ENCODE data around the gene APBA2.

APBA2 gene

DNA sequence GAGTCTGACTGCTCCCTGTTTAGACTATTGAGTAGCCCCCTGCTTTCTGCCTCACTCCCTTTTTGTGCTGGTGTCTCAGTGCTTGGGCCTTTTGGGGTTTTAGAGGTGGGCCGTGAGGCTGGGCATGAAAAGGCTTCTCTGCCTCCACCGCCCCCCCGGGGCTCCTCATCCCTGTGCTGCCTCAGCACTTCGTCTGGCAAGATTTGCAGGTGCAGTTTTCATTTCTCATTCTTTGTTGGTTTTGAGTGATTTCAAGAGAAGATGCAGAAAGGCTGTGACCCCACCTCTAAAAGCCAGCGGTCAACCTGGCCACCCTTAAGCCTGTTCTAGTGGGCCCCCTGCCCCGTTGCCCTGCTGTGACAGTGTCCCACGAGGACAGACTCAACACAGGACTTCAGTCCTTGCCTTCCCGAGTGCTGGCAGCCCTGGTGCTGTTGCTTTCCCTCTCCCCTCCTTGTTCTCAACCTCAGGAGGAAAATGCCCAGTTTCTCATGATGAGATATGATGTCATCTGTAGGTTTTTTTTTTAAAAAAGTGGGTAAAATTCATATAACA lies 38.0 kb downstream of the APBA2 start:
- Histone ChIP-seq H3K4me3 (ENCODE audit: low read length) (no peak overlapping the region), H3K27me3 (ENCODE audit: control insufficient read depth, insufficient read depth, low read length) (no peaks in the 10 kb centered on the region), H3K9me3 (ENCODE audit: control insufficient read depth, low read length) (no peaks in the 10 kb centered on the region), H3K9ac (ENCODE audit: low read length) (no peak overlapping the region), H3K36me3 (ENCODE audit: control insufficient read depth, insufficient read depth, low read length) (no peaks in the 10 kb centered on the region), H3K4me1 (ENCODE audit: control insufficient read depth, insufficient read depth, low read length) (no peaks in the 10 kb centered on the region)

DNA sequence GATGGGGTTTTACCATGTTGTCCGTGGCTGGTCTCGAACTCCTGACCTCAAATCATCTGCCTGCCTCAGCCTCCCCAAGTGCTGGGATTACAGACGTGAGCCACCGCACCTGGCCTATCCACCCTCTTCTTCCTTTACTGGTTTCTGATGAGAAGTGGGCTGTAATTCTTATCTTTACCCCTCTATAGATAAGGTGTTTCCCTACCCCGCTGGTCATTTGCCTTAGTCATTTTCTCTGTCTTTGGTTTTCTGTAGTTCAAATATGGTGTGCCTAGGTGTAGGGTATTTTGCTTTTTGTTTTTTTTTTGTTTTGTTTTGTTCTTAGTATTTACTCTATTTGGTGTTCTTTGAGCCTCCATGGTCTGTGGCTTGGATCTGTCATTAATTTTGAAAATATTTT lies 41.3 kb downstream of the APBA2 start:
- H3K4me3 ChIP-seq (ENCODE audit: low read length): no peak overlapping the region
- H3K9ac ChIP-seq (ENCODE audit: low read length): no peak overlapping the region
- no peaks in the 10 kb centered on the region for H3K4me1 ChIP-seq (ENCODE audit: control insufficient read depth, insufficient read depth, low read length)
- no peaks in the 10 kb centered on the region for H3K9me3 ChIP-seq (ENCODE audit: control insufficient read depth, low read length)
- H3K36me3 ChIP-seq (ENCODE audit: control insufficient read depth, insufficient read depth, low read length): no peaks in the 10 kb centered on the region
- no peaks in the 10 kb centered on the region for H3K27me3 ChIP-seq (ENCODE audit: control insufficient read depth, insufficient read depth, low read length)

DNA sequence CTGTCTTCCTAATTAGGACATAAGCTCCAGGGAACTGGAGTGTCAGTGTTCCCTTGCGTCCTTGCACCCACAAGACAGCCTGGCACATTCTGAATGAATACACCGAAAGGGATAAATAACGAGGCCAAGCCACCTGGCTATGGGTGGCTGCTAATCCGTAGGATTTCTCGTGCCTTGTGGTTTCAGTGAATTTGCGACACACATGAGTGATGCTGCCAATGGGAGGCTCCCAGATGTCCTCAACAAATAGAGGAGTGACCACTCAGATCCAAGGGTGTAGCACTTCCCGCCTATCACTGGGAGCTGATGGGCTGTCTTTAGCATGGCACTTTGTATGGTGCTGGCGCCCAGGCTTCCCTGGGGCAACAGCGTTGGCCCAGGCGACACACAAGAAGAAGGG lies 43.4 kb downstream of the APBA2 start:
- H3K27me3 ChIP-seq (ENCODE audit: control insufficient read depth, insufficient read depth, low read length): no peaks in the 10 kb centered on the region
- no peak overlapping the region for H3K4me3 ChIP-seq (ENCODE audit: low read length)
- H3K4me1 ChIP-seq (ENCODE audit: control insufficient read depth, insufficient read depth, low read length): no peaks in the 10 kb centered on the region
- H3K9ac ChIP-seq (ENCODE audit: low read length): no peak overlapping the region
- H3K9me3 ChIP-seq (ENCODE audit: control insufficient read depth, low read length): no peaks in the 10 kb centered on the region
- no peaks in the 10 kb centered on the region for H3K36me3 ChIP-seq (ENCODE audit: control insufficient read depth, insufficient read depth, low read length)

DNA sequence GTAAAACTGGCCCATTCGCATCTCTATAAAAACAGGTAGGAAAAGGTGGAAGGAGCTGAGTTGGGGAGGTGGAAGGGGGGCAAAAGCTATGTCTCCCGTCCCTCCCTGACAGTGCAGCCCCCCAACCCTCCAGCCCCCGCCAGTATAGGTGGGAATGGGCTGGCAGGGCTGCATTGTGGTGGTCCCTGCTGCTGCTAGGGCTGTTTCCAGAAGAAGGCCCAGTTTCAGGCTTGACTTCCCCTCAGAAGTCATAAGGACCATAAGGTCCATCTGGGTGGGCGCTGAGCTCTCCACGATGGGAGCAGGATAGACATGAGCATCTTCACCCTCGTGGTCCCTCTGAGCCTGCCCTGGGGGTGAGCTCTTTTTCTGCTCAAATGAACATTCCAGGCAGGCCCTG lies 44.2 kb downstream of the APBA2 start:
- H3K4me1 ChIP-seq (ENCODE audit: control insufficient read depth, insufficient read depth, low read length): no peaks in the 10 kb centered on the region
- H3K4me3 ChIP-seq (ENCODE audit: low read length): no peak overlapping the region
- no peaks in the 10 kb centered on the region for H3K9me3 ChIP-seq (ENCODE audit: control insufficient read depth, low read length)
- H3K36me3 ChIP-seq (ENCODE audit: control insufficient read depth, insufficient read depth, low read length): no peaks in the 10 kb centered on the region
- H3K27me3 ChIP-seq (ENCODE audit: control insufficient read depth, insufficient read depth, low read length): no peaks in the 10 kb centered on the region
- H3K9ac ChIP-seq (ENCODE audit: low read length): no peak overlapping the region

DNA sequence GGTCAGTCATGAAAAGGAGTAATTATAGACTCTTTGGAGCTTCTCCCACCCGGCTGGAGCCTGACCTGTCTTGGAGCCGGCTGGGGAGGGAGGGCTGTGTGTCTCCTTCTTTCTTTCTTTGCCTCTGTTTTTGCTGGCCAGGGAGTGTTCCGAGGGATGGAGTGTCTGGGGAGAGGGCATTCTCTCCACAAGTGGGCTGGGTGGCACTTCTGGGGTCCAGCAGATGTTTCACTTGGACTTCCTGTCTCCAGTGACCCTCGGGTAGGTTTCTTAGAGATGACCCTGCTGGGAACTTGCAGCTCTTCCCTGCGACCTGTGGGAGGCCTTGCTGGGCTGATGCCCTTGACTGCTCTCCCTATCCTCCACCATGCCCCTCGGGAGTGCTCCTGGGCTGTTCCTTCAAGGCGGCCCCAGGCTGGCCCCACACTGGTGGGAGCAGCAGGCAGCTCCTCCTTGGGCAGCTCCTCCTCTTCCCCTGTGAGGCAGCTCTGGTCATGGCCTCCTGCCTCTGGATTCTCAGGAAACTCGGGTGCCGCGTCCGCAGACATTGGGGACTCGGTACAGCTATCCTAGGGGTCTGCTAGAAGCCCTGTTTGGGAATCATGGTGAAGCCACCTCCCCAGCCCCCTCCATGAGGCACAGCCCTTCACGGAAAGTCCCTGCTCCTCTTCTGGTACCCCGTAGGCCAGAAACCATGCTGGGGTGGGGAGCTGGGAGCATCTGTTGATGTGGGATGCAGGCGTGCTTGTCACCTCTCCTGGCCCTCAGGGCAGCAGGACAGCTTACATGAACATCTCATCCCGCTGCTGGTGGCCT lies 44.9 kb downstream of the APBA2 start:
- Histone ChIP-seq H3K9ac (ENCODE audit: low read length) (no peak overlapping the region), H3K4me3 (ENCODE audit: low read length) (no peak overlapping the region), H3K4me1 (ENCODE audit: control insufficient read depth, insufficient read depth, low read length) (no peaks in the 10 kb centered on the region), H3K9me3 (ENCODE audit: control insufficient read depth, low read length) (no peaks in the 10 kb centered on the region), H3K36me3 (ENCODE audit: control insufficient read depth, insufficient read depth, low read length) (no peaks in the 10 kb centered on the region), H3K27me3 (ENCODE audit: control insufficient read depth, insufficient read depth, low read length) (no peaks in the 10 kb centered on the region)

DNA sequence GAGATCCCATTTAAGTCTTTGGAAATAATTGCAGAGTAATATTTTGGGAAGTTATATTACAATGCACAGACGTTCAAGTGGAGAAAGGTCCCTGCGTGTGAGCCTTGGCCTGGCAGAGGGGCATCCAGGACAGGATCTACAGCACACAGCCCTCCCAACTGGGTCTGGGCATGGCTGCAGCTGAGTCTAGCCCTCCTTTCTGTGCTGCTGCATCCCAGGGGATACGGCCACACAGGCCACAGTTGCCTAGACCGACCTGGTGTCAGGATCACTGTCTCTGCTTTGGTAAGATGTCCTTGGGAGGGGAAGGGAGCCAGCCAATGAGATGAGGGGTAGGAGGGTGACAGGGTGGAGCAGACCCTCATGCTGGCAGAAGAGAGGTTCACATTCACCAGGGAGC lies 46.1 kb downstream of the APBA2 start:
- no peaks in the 10 kb centered on the region for H3K9me3 ChIP-seq (ENCODE audit: control insufficient read depth, low read length)

DNA sequence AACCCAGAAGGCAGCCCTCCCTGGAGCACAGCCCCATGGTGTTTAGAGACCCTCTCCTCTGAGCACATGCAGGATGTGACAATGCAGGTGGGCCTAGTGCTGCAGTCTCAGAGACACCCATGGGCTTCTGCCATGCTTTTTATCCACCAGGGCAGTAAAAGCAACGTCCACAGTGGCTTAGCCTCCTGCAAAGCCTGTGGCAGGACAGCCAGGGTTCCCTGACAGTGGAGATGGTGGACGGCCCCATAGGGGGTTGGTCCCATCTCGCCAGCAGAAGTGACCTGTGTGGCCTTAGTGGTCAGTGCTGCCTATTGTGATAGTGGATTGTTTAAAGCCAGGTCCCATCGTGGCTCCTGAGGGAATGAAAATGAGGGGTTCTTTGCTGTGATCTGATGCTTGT lies 46.6 kb downstream of the APBA2 start:
- H3K27me3 ChIP-seq (ENCODE audit: control insufficient read depth, insufficient read depth, low read length): no peaks in the 10 kb centered on the region
- H3K36me3 ChIP-seq (ENCODE audit: control insufficient read depth, insufficient read depth, low read length): no peaks in the 10 kb centered on the region
- no peaks in the 10 kb centered on the region for H3K4me1 ChIP-seq (ENCODE audit: control insufficient read depth, insufficient read depth, low read length)
- H3K9me3 ChIP-seq (ENCODE audit: control insufficient read depth, low read length): no peaks in the 10 kb centered on the region
- H3K4me3 ChIP-seq (ENCODE audit: low read length): no peak overlapping the region
- H3K9ac ChIP-seq (ENCODE audit: low read length): no peak overlapping the region

More for the DNA sequence above, 46.1 kb downstream of the APBA2 start:
- Histone ChIP-seq H3K9ac (ENCODE audit: low read length) (no peak overlapping the region), H3K36me3 (ENCODE audit: control insufficient read depth, insufficient read depth, low read length) (no peaks in the 10 kb centered on the region), H3K4me1 (ENCODE audit: control insufficient read depth, insufficient read depth, low read length) (no peaks in the 10 kb centered on the region), H3K4me3 (ENCODE audit: low read length) (no peak overlapping the region), H3K27me3 (ENCODE audit: control insufficient read depth, insufficient read depth, low read length) (no peaks in the 10 kb centered on the region)

DNA sequence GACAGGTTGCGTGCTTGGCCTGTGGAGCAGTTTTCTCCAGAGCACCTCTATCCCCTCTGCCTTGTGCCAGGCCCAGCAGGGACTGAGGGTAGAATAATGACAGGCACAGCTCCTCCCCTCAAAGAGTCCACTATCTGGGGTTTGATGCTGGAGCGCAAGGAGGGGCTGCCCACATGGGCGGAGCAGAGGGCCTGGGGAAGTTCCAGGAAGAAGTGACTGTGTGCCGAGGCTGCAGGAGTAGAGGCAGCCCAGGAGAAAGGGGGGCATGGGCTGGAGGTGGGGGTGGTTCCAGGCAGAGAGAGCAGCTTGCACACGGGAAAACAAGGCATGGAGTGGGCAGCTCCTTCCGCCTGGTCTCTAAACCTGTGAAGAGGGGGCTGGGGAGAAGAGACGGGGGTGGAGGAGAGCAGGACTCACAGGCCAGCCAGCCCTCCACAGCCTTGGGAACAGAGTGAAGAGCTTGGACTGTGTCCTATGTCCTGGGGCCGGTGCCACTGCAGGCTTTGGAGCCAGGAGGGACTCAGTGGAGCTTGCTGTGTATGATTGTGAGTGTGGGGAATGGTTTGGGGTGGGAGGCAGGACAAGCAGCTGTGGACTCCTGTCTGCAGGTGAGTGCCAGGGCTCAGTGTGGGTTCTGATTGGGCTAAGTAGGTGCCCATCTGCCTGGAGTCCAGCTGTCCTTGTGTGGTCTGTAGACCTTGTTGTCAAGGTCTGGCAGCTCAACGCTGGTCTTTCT lies 48.1 kb downstream of the APBA2 start:
- Histone ChIP-seq H3K4me3 (ENCODE audit: low read length) (no peak overlapping the region), H3K9ac (ENCODE audit: low read length) (no peak overlapping the region), H3K36me3 (ENCODE audit: control insufficient read depth, insufficient read depth, low read length) (no peaks in the 10 kb centered on the region)

DNA sequence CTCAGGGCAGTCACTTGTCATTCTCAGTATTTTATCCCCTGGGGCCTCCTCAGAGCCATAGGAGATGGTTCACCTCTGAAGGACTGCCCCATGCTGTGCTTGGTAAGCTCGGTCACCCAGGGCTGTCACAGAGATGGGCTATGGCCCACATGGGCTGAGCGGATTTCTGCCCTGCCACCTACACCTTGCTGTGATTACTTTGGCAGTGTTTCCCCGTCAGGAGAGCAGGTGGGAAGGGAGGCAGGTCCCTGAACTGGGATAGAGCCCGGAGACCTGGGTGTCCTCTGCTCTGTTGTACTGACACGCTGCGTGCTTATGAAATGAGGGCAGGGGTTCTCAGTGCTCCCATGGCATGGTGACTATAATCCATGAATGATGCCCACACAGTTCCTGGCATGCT lies 48.9 kb downstream of the APBA2 start:
- H3K9ac ChIP-seq (ENCODE audit: low read length): no peak overlapping the region
- H3K4me3 ChIP-seq (ENCODE audit: low read length): no peak overlapping the region
- H3K36me3 ChIP-seq (ENCODE audit: control insufficient read depth, insufficient read depth, low read length): no peaks in the 10 kb centered on the region
- H3K27me3 ChIP-seq (ENCODE audit: control insufficient read depth, insufficient read depth, low read length): no peaks in the 10 kb centered on the region
- H3K9me3 ChIP-seq (ENCODE audit: control insufficient read depth, low read length): no peaks in the 10 kb centered on the region
- H3K4me1 ChIP-seq (ENCODE audit: control insufficient read depth, insufficient read depth, low read length): no peaks in the 10 kb centered on the region

More for the DNA sequence above, 48.1 kb downstream of the APBA2 start:
- no peaks in the 10 kb centered on the region for H3K9me3 ChIP-seq (ENCODE audit: control insufficient read depth, low read length)
- H3K27me3 ChIP-seq (ENCODE audit: control insufficient read depth, insufficient read depth, low read length): no peaks in the 10 kb centered on the region
- H3K4me1 ChIP-seq (ENCODE audit: control insufficient read depth, insufficient read depth, low read length): no peaks in the 10 kb centered on the region

DNA sequence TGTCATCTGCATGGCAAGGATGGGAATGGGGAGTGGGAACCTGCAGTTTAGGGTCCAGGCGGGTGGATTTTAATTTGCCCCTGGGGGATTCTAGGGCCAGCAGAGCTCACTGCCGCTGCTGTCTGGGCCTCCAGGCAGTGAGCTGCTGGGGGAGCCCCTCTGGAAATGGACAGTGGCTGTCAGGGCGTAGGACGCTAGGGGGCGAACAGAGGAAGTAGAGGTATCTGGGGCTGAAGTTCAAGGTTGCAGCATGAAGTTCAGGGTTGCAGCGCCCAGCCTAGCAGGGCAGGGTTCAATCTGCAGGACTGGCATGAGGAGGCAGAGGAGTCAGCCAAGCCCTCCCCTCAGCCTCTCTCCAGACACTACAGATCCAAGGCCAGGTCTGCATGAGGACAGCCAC lies 49.5 kb downstream of the APBA2 start:
- no peaks in the 10 kb centered on the region for H3K9me3 ChIP-seq (ENCODE audit: control insufficient read depth, low read length)
- H3K4me1 ChIP-seq (ENCODE audit: control insufficient read depth, insufficient read depth, low read length): no peaks in the 10 kb centered on the region
- H3K36me3 ChIP-seq (ENCODE audit: control insufficient read depth, insufficient read depth, low read length): no peaks in the 10 kb centered on the region
- H3K9ac ChIP-seq (ENCODE audit: low read length): no peak overlapping the region
- no peaks in the 10 kb centered on the region for H3K27me3 ChIP-seq (ENCODE audit: control insufficient read depth, insufficient read depth, low read length)
- no peak overlapping the region for H3K4me3 ChIP-seq (ENCODE audit: low read length)

DNA sequence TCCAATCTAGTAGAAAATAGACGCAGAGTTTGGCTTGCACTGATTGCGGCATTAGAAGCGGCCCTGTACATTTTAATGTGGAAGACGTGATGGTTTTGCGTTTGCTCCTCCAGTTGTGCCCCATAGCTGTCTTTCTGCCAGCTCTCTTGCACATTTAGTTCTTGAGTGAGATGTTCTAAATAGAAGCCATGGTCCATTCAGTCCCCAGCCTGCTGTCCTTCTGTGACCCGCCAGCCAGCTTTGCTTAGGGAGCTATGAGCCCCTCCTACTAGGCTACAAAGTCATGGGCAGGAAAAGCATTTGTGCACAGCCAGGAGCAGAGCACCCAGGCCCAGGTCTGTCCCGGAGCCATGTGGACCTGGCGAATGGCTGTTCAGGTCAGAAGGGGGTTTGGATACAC lies 50.3 kb downstream of the APBA2 start:
- Histone ChIP-seq H3K9ac (ENCODE audit: low read length) (no peak overlapping the region), H3K4me1 (ENCODE audit: control insufficient read depth, insufficient read depth, low read length) (no peaks in the 10 kb centered on the region), H3K9me3 (ENCODE audit: control insufficient read depth, low read length) (no peaks in the 10 kb centered on the region), H3K4me3 (ENCODE audit: low read length) (no peak overlapping the region), H3K36me3 (ENCODE audit: control insufficient read depth, insufficient read depth, low read length) (no peaks in the 10 kb centered on the region), H3K27me3 (ENCODE audit: control insufficient read depth, insufficient read depth, low read length) (no peaks in the 10 kb centered on the region)

DNA sequence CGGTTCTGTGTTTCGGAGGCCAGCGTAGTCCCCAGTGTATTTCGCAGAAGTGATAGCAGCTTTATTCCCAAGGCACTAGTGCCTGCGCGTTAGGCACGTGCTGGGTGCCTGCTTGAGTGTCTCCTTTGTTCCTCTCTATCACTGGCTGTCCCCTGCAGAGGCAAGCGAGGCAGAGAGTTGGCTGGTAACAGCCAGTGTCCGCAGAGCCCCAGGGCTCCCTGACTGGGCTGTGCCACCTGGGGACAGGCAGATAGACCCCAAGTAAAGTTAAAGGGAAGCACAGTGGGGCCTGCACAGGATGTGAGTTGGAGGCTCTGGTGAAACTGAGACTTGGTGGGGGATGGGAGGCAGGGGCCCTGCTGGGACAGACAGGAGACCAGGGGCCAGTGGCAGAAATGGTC lies 50.7 kb downstream of the APBA2 start:
- Histone ChIP-seq H3K4me3 (ENCODE audit: low read length) (no peak overlapping the region), H3K9ac (ENCODE audit: low read length) (no peak overlapping the region), H3K4me1 (ENCODE audit: control insufficient read depth, insufficient read depth, low read length) (no peaks in the 10 kb centered on the region), H3K9me3 (ENCODE audit: control insufficient read depth, low read length) (no peaks in the 10 kb centered on the region), H3K36me3 (ENCODE audit: control insufficient read depth, insufficient read depth, low read length) (no peaks in the 10 kb centered on the region), H3K27me3 (ENCODE audit: control insufficient read depth, insufficient read depth, low read length) (no peaks in the 10 kb centered on the region)
